Left lung (tissue), 10 donors: ENCODE results near the gene OR13D1. TPM values are rescaled to one million over a fixed set of nuclear protein-coding genes. Genes with fewer than 3 reads are reported as not detected.
A peak's percentile ranks its signal among the peaks of the same experiment; 100 is the strongest.

Source experiments
- ATAC-seq: fragments of 200-7000 bp; cut with Tn5 transposase; one replicate; pipeline ENCODE4 v1.9.1; 2020; ENCODE audit warnings: moderate library complexity
- DNase-seq, 4 donors: peaks; one replicate each; pipeline ENCODE4 v3.0.0-alpha.2; 2013 to 2020
- H3K27ac ChIP-seq, 2 donors: fragments of 200-600 bp; sonication (generic) in 1 of 2; one replicate each; pipeline versions ENCODE4 v1.5.0 to v1.8.0; 2020 to 2021
- H3K27me3 ChIP-seq, 2 donors: fragments of 200-600 bp; sonication (generic) in 1 of 2; one replicate each; pipeline versions ENCODE4 v1.5.0 to v1.8.0; 2020 to 2021
- H3K36me3 ChIP-seq, 2 donors: fragments of 200-600 bp; sonication (generic) in 1 of 2; one replicate each; pipeline versions ENCODE4 v1.5.0 to v1.8.0; 2020 to 2021
- H3K4me1 ChIP-seq, 2 donors: fragments of 200-600 bp; one replicate each; pipeline ENCODE4 v1.8.0; 2021
- H3K4me3 ChIP-seq, 2 donors: fragments of 200-600 bp; sonication (generic) in 1 of 2; one replicate each; pipeline versions ENCODE4 v1.5.0 to v1.8.0; 2020 to 2021; ENCODE audit warnings: mild to moderate bottlenecking in 1 of 2
- H3K9me3 ChIP-seq, 2 donors: fragments of 200-600 bp; sonication (generic) in 1 of 2; one replicate each; pipeline versions ENCODE4 v1.5.0 to v1.8.0; 2020 to 2021
- CTCF ChIP-seq, 2 donors: fragments of 200-600 bp; sonication (generic) in 1 of 2; IDR thresholded peaks; one replicate each; pipeline versions ENCODE4 v1.5.0 to v1.8.0; 2021; ENCODE audit warnings: antibody characterized with exemption in 2 of 2
- intact Hi-C, 2 donors: fragments of 100-400 bp; cut with DNase I; formaldehyde crosslinking; loops; one replicate each; pipeline versions ENCODE4 v1.11.2 to v1.14.2; 2022
- polyA plus RNA-seq, 6 donors: library from polyadenylated mRNA; unstranded; fragments of 120-200 nt; gene quantifications; one replicate each; pipeline ENCODE4 v1.2.1, GENCODE V29; 2013; ENCODE audit not compliant: insufficient read length in 6 of 6
- total RNA-seq, 2 donors: library from RNA; stranded (reverse); fragmentation: NEBNext Ultra II Directional; extraction: Animal tissue kit (Norgen Biotek cat#: 25700); gene quantifications; one replicate each; pipeline ENCODE4 v1.2.1, GENCODE V29; 2021
- donor health status: DM: no; HTN: yes; CAD: no.
- donor health status: DM: no; HTN: no; CAD: no.

The OR13D1 gene
- total and polyA plus RNA-seq, 8 donors: 0.18 TPM; not detected in 7

GRCh38 chr9:104743376-104743985 is 49.2 kb downstream of the OR13D1 start:
- no peaks in the 10 kb centered on the region for H3K27me3 ChIP-seq
- TF ChIP-seq CTCF (IDR thresholded peaks at IDR 0.05): peak; percentile 66 to 67
- no peaks in the 10 kb centered on the region for H3K36me3 ChIP-seq
- peaks cover 0 to 9% of the 10 kb centered on the region in 2 donors for H3K4me1 ChIP-seq
- intact Hi-C loops: no loop called here
- DNase-seq: peak in 2 of 4 donors; percentile 38 to 78
- peak; percentile 18 for ATAC-seq
- no peak overlapping the region for H3K4me3 ChIP-seq
- H3K27ac ChIP-seq: no peak overlapping the region
- no peaks in the 10 kb centered on the region for H3K9me3 ChIP-seq

Other genes with a start within 250 kb of the OR13D1 start
- gene OR13F1, start 190.3 kb upstream of the OR13D1 start, total RNA-seq: not detected
- gene OR13F1, start 190.3 kb upstream of the OR13D1 start, polyA plus RNA-seq: not detected
- gene OR13C4, start 167.3 kb upstream of the OR13D1 start, total RNA-seq: not detected
- gene OR13C4, start 167.3 kb upstream of the OR13D1 start, polyA plus RNA-seq: not detected
- gene OR13C3, start 157.7 kb upstream of the OR13D1 start, total RNA-seq: not detected
- gene OR13C3, start 157.7 kb upstream of the OR13D1 start, polyA plus RNA-seq: not detected
- gene OR13C8, start 125.3 kb upstream of the OR13D1 start, total RNA-seq: not detected
- not detected for gene OR13C8, start 125.3 kb upstream of the OR13D1 start, polyA plus RNA-seq
- gene OR13C5, start 95.1 kb upstream of the OR13D1 start, total RNA-seq: not detected
- under 1 TPM in 1 of 6 donors, not detected in 5; 0.17 TPM for gene OR13C5, start 95.1 kb upstream of the OR13D1 start, polyA plus RNA-seq
- gene OR13C2, start 88.9 kb upstream of the OR13D1 start, total RNA-seq: not detected
- not detected for gene OR13C2, start 88.9 kb upstream of the OR13D1 start, polyA plus RNA-seq
- not detected for gene OR13C9, start 76.3 kb upstream of the OR13D1 start, total RNA-seq
- under 1 TPM in 1 of 6 donors, not detected in 5; 0.23 TPM for gene OR13C9, start 76.3 kb upstream of the OR13D1 start, polyA plus RNA-seq
- gene NIPSNAP3A, start 53.2 kb downstream of the OR13D1 start, total RNA-seq: 10 to 100 TPM; 24.9 to 29.5 TPM
- gene NIPSNAP3A, start 53.2 kb downstream of the OR13D1 start, polyA plus RNA-seq: 10 to 100 TPM; 42.0 to 49.9 (median 46.4) TPM
- 1 to 10 TPM in 1 of 2 donors, under 1 TPM in 1; 0.94 to 1.4 TPM for gene NIPSNAP3B, start 69.6 kb downstream of the OR13D1 start, total RNA-seq
- 10 to 100 TPM in 5 of 6 donors, 1 to 10 TPM in 1; 9.5 to 16.0 (median 12.5) TPM for gene NIPSNAP3B, start 69.6 kb downstream of the OR13D1 start, polyA plus RNA-seq
- gene ABCA1, start 233.6 kb downstream of the OR13D1 start, total RNA-seq: 10 to 100 TPM; 40.5 to 53.0 TPM
- 10 to 100 TPM; 12.8 to 20.2 (median 16.7) TPM for gene ABCA1, start 233.6 kb downstream of the OR13D1 start, polyA plus RNA-seq